HG02759 (cell line): ENCODE results near the gene SNAI3.

Experiments
- ATAC-seq: cut with Tn5 transposase; IDR thresholded peaks from one replicate; pipeline ENCODE4 v1.9.1; 2021; ENCODE audit warnings: mild to moderate bottlenecking, moderate library complexity; ENCODE audit not compliant: unreplicated experiment

SNAI3 gene

DNA sequence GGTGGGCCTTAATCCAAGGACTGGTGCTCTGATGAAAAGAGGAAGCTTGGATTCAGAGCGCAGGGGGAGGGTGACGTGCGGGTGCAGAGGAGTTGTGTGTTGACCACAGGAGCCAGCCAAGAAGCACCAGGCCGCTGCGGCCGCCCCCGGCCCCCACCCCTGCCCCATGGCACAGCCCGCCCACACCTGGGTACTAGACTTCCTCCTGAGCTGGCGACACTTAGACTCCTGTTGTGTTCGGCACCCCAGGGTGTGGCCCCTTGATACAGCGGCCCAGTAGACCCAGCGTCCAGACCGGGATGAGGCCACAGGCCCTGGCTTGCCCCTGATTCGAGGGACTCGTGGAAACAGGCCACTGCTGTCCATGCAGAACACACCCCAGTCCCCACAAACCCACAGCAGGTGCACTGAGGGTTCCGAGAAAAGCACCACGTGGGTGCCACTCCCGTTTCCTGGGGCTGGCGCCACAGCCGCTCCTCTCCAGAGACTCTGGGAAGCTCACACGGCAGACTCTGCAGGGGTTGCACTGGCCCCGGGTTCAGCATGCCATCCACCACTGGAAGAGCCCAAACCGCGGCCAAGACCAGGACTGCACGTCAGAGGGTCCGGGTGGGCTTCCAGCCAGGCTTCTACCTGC, 5.7 kb upstream of the SNAI3 start:
- no peak for ATAC-seq

- ATAC-seq: no peak
These were observed 5.0 kb upstream of the SNAI3 start for GRCh38 chr16:88691129-88691813.

DNA sequence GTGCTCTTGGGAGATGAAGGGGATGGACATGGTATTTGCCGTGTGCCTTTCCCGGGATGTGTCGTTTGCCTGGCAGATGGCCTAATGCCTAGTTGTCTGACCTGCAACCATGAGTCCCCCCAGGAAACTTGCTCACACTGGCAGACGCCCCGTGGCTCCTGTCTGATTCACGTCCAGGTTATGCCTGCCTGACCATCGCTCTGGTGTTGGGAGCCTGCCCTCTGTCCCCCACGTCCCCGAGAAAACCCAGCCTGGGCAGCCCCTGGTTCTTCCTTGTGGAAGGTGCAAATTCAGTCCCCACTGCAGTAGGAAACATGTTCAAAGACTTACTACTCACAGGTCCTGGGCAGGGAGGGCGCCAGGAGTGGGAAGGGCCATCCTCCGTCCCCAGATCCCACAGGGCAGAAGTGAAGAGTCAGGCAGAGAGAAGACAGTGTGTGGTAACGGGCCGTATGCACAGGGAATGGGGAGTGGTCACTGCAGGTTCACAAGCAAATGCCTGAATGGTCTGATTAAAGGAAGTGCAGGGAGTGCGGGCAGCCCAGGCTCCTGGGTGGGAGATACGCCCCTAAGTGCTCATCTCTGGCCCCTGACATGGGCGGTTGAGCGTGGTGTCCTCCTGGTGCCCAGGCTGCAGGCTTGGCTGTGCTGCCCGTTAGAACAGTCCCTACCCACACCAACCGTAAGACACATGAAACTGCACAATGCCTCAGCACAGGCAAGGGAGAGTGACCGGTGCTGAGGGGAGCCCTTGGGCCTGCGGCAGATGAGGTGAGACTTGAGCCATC, 4.2 kb upstream of the SNAI3 start:
- no peak for ATAC-seq

DNA sequence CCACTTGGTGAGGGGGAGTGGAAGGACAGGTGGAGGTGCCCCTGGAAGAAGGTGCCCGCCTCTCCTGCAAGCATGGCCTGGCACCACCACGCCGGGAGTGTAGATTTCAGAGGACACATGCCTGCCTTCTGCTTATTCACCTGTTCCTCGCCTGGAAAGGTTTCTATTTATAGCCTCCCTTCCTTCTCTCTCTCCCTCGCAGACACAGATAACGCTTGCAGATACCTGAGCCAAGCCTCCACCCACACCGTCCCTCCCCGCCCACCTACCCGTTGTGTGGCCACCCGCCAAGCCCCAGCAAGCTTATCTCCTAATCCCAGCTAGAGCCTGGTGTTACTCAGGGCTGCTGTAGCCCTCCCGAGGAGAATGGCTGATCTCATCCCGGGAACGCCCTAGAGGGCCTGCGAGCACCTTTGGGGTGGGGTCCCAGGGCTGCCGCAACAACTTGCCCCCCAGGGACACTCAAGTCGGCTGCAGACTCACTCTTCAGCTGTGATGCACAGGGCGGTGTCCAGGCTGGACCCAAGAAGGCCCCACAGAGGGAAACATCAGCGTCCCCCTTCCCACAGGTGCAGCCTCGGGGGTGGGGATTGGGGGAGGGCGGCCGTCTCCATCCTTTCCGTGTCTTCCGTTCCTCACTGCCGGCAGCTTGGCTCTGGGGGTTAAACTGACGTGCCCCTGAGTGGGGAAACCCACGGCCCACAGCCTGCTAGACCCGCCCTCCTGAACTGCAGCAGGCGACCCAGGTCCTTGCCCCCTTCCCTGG, 1.9 kb upstream of the SNAI3 start:
- no peak for ATAC-seq

DNA sequence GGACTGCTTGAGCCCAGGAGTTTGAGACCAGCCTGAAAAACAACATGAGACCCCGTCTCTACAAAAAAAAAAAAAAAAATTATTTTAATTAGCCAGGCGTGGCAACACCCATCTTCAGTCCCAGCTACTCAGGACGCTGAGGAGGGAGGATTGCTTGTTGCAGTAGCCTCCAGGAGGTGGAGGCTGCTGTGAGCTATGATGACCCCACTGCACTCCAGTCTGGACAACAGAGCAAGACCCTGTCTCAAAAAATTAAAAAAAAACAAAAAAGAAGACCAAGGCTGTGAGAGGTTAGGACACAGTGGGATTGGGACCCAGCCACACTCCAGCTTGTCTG, 1.3 kb upstream of the SNAI3 start:
- ATAC-seq: no peak

DNA sequence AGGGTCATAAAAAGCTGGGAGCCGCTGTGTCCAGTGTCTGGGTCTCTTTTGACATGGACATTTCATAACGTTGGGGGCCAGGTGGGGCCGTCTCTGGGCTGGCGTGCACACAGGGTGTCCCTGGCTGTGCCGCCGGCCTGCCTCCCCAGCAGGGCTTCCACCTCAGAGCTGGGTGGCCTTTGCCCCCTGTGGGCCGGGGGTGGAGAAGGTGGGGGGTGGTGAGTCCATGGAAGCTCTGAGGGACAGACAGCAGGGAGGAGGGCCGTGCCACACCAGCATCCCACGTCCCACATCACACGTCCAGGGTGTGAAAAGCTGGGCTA, 908 bp upstream of the SNAI3 start:
- no peak for ATAC-seq

GRCh38 chr16:88686062-88686438, 257 bp downstream of the SNAI3 start:
- ATAC-seq: peak; percentile 8

- no peak for ATAC-seq
These were observed 898 bp downstream of the SNAI3 start for GRCh38 chr16:88685156-88686061.

DNA sequence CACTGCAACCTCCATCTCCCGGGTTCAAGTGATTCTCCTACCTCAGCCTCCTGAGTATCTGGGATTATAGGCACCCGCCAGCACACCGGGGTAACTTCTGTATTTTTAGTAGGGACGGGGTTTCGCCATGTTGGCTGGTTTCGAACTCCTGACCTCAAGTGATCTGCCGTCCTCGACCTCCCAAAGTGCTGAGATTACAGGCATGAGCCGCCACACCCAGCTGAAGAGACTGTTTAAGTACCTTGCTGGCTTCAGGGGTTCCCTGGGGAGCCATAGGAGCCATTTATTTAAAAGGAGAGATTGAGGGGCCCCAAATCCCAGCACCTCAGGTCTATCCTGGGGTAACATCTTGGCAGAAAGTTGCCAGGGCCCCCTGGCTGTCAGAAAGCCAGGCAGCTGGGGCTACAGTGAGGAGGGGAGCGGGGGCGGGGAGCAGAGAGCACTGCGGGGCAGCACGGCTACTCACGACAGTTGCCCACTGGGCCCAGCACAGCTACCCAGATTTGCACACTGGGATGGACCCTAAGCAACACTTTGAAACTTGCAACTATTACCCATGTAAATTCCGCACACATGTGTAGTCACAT, 1.6 kb downstream of the SNAI3 start:
- no peak for ATAC-seq

GRCh38 chr16:88681709-88682451, 4.4 kb downstream of the SNAI3 start:
- peak; percentile 70 for ATAC-seq

DNA sequence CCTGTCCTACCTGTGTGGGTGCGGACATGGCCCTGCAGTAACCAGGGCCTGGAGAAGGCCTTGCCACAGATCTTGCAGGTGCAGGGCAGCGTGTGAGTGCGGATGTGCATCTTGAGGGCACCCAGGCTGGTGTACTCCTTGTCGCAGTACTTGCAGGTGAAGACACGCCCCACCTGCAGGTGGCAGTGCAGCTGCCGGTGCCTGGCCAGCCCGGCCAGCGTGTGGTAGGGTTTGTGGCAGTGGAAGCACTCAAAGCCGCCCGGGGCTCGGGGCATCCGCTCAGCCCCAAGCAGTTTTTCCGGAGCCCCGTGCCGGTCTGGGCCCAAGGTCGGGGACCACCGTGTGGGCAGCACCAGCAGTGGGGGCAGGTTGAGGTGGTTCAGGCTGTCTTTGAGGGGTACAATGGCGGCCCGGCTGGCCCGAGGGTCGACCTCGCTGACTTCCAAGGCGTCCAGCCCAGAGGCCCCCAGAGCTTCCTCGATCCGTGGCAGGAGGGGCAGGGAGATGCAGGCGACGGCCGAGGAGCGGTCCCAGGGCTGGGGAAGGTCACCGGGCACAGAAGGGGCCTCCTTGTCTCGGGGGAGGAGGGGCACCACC, 5.1 kb downstream of the SNAI3 start:
- ATAC-seq: no peak

GRCh38 chr16:88680554-88681083, 5.7 kb downstream of the SNAI3 start:
- ATAC-seq: no peak

DNA sequence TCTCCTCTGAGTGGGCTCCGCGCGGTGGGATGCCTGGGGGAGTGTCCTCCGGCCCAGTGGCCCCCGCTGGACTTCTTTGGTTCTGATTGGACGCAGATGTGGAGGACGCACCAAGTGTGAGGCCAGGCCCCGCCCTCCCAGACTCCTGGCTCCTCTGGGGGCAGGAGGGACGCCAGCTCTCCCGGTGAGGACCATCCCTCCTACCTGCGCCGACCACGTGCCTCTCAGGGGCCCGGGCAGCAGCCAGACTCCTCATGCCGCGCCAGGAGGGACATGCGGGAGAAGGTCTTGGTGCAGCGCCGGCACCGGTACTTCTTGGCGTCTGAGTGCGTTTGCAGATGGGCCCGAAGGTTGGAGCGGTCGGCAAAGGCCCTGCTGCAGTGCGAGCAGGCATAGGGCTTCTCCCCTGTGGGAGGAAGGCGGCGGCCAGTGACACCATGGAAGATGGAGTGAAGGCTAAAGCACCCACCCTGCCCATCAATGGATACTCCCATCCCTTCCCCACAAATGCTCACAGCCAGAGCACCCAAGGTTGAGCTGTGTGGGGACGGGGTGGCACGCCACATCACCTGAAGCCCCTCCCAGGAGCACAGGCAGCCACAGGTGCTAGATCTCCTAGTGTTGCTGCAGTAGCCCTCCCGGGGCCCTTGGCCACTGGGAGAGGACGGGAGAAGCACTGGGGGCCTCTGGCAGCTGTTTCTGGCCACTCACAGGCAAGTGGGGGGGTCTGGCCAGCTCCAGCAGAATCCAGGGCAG, 7.9 kb downstream of the SNAI3 start:
- no peak for ATAC-seq

- no peak for ATAC-seq
These were observed 8.6 kb downstream of the SNAI3 start for GRCh38 chr16:88677721-88678120.

DNA sequence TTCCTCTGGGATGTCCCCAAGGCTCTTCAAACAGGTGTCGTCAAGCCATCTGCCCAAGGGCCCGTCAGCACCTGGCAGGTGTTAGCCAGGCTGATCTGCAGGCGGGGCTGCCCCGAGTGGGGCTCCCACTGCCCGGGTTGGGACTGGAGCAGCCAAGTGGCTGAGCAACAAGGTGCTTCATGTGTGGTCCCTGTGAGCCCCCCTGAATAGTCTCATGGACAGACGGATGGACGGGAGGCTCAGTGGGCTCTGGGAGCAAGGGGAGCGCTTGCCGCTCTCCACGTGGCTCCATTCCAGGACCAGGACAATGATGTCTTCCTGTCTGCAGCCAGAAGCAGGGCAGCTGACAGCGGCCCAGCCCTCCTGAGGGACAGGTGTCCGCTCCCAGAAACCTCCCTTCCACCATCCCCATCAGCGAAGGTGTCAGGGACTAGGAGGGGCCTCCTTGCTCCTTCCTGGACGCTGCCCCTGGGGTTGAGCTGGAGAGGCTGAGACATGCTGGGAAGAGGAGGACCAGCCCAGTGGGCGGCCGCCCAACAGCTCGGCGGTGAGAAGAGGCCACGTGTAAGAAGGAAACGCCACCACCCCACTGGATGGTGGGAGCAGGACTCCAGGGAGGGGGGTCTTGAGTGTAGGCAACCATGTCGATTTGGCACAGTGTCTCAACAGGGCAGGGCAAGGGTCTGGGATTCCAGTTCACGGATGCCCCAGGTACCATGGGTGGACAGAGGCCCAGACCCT, 9.6 kb downstream of the SNAI3 start:
- no peak for ATAC-seq

DNA sequence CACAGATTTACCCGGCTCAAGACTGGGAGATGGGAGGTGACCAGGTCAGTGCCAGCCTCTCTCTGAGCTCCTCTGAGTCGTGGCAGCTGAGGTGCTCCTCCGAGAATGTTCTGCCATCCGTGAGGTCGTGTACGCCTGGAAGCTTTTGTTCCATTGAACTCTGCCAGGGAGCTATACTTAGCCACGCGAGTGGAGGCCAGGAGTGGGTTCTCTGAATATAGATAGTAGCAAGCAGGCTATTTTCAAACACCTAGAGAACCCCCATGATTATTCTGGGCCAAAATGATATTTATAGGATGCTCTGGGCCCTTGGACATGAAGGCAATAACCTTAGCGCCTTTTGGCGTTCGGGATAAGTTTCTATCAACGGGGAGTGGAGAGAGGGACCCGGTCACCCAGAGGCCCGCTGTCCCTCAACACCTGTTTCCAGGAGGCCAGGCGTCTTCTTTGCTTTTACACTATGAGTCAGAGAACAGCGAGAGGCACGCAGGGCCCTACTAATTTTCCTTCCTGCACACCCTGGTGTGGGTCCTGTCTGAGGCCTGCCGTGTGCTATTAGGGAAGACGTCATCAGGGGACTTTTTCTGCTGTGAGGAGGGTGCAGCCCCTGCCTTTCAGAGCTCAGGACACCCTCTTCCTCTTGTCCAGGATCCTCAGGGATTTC, 12.5 kb downstream of the SNAI3 start:
- ATAC-seq: no peak

GRCh38 chr16:88672776-88673175, 13.5 kb downstream of the SNAI3 start:
- ATAC-seq: no peak
